Fibroblast of lung (primary cell): ENCODE results near the gene HLA-DQA2.

Source experiments
- EZH2 ChIP-seq: IDR thresholded peaks from 2 replicates; pipeline ENCODE4 v1.5.1; 2012; ENCODE audit warnings: low read length, control low read depth, mild to moderate bottlenecking; ENCODE audit errors: missing control alignments
- TF ChIP-seq, protein P1 (sequence below), 2 donors: IDR thresholded peaks in 1 of 2; conservative IDR thresholded peaks in 1 of 2; 1 replicate in 1 of 2; 2 replicates in 1 of 2; pipeline ENCODE4 v1.5.1; 2011 to 2012; ENCODE audit warnings: low read length in 2 of 2, control low read depth in 1 of 2, inconsistent platforms in 1 of 2, low read depth in 1 of 2, mild to moderate bottlenecking in 1 of 2

DNA sequence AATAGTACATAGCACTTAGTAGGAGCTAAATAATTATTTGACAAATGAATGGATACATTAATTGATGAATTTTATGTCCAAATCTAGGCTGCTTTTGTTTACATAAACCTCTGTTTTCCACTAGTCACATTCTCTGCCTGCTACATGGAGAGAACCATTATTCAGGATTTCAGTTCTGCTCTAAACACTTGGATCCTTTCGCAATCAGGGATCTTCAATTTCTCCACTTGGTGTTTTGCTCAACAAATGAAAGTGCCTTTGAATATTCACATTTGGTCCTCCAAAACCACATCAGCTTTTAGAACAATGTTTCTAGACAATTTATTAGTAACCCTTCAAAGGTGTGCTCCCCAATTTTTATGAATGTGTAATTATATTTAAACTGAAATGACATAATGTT, 44.2 kb upstream of the HLA-DQA2 start:
- TF ChIP-seq, protein P1, sequence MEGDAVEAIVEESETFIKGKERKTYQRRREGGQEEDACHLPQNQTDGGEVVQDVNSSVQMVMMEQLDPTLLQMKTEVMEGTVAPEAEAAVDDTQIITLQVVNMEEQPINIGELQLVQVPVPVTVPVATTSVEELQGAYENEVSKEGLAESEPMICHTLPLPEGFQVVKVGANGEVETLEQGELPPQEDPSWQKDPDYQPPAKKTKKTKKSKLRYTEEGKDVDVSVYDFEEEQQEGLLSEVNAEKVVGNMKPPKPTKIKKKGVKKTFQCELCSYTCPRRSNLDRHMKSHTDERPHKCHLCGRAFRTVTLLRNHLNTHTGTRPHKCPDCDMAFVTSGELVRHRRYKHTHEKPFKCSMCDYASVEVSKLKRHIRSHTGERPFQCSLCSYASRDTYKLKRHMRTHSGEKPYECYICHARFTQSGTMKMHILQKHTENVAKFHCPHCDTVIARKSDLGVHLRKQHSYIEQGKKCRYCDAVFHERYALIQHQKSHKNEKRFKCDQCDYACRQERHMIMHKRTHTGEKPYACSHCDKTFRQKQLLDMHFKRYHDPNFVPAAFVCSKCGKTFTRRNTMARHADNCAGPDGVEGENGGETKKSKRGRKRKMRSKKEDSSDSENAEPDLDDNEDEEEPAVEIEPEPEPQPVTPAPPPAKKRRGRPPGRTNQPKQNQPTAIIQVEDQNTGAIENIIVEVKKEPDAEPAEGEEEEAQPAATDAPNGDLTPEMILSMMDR (conservative IDR thresholded peaks at IDR 0.05 in 1 of 2, IDR thresholded peaks at IDR 0.05 in 1 of 2; ENCODE audit: low read depth in 1 of 2, low read length in 2 of 2), result no peak
- TF ChIP-seq EZH2, result no peak
